AG04450 (cell line): Measurements from ENCODE around the gene RBM18. TPM values are rescaled to one million over a fixed set of nuclear protein-coding genes. Genes with fewer than 3 reads are reported as not detected.

Experiments
- CTCF ChIA-PET: fragments of 300-600, 350-600 bp; formaldehyde crosslinking; extraction: SDS; loops from one replicate; lab custom pipeline; 2022; ENCODE audit warnings: antibody characterized with exemption, inconsistent platforms; lab: Charles Lee
- POLR2A ChIA-PET: fragments of 350-600 bp; formaldehyde crosslinking; extraction: SDS; loops from one replicate; lab custom pipeline; 2021; ENCODE audit warnings: antibody characterized with exemption, inconsistent platforms; lab: Yijun Ruan, JAX
- DNase-seq: peaks from one replicate; pipeline ENCODE4 v3.0.0-alpha.2; 2011; ENCODE audit warnings: low read depth, low spot score
- H3K27ac ChIP-seq: one replicate; pipeline ENCODE4 v1.5.1; 2012; ENCODE audit warnings: low read depth, low read length, control low read depth
- H3K27me3 ChIP-seq: one replicate; pipeline ENCODE4 v1.6.0; 2012; ENCODE audit warnings: low read length; ENCODE audit not compliant: control insufficient read depth, insufficient read depth
- H3K4me3 ChIP-seq: 2 replicates; pipeline ENCODE4 v1.5.1; 2011; ENCODE audit warnings: mild to moderate bottlenecking, low read depth, low read length, control low read depth
- H3K9me3 ChIP-seq: 2 replicates; pipeline ENCODE4 v1.5.1; 2012; ENCODE audit warnings: low read length; ENCODE audit not compliant: control insufficient read depth, insufficient read depth
- polyA plus RNA-seq: library from polyadenylated mRNA; depleted of rRNA; stranded (reverse); fragments of >200 nt; gene quantifications from 2 replicates; pipeline ENCODE4 v1.2.3, GENCODE V29; 2011
- TF ChIP-seq, protein P1 (sequence below): IDR thresholded peaks from 2 replicates; pipeline ENCODE4 v1.5.1; 2011; ENCODE audit warnings: low read depth, low read length, control low read depth, inconsistent platforms

RBM18 gene
- polyA plus RNA-seq, 1 experiment: 38.6 TPM

- TF ChIP-seq, protein P1, sequence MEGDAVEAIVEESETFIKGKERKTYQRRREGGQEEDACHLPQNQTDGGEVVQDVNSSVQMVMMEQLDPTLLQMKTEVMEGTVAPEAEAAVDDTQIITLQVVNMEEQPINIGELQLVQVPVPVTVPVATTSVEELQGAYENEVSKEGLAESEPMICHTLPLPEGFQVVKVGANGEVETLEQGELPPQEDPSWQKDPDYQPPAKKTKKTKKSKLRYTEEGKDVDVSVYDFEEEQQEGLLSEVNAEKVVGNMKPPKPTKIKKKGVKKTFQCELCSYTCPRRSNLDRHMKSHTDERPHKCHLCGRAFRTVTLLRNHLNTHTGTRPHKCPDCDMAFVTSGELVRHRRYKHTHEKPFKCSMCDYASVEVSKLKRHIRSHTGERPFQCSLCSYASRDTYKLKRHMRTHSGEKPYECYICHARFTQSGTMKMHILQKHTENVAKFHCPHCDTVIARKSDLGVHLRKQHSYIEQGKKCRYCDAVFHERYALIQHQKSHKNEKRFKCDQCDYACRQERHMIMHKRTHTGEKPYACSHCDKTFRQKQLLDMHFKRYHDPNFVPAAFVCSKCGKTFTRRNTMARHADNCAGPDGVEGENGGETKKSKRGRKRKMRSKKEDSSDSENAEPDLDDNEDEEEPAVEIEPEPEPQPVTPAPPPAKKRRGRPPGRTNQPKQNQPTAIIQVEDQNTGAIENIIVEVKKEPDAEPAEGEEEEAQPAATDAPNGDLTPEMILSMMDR: no peak
- ChIA-PET POLR2A (no interaction called here), CTCF (no interaction called here)
- Histone ChIP-seq H3K4me3 (no peak overlapping the region), H3K27ac (no peak overlapping the region), H3K27me3 (peaks cover 85% of the 10 kb centered on the region), H3K9me3 (peaks cover 5% of the 10 kb centered on the region; the same call in 1 of the 2 replicates)
- DNase-seq: no peak
Observed at GRCh38 chr9:122226758-122227574, 37.7 kb downstream of the RBM18 start.

DNA sequence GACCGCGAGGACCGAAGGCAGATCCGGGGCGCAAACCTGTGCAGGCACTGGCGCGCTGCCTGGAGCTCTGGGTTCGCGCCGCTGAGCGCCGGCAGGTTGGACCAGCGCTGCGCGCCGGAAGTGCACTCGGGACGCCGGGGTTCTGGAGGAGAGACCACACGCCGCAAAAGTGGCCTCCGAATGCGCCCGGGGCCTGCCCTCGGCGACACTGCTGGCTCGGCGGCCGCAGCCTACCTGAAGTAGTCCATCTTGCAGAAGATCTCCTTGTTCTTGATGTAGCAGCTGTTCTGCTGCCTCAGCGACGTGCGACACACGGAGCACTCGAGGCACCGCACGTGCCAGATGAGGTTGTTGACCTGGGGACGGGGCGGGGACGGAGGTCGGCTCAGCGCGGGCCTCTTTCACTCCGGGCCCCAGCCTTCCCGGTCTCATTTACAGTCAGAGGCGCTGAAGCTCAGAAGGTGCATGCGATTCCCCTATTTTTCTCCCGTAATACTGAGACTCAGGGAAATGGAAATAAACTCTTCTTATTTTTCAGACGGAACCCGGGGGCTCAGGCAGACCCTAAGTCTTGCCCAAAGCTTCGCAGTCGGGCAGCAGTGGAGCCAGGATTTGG is 38.4 kb downstream of the RBM18 start:
- no peak overlapping the region for H3K4me3 ChIP-seq
- POLR2A ChIA-PET: interaction anchor here (0.6 kb wide), 1 partner anchor 47 kb away, joined by 3 read pairs; no protein-coding TSS in a partner anchor

GRCh38 chr9:122225312-122226141 is 39.1 kb downstream of the RBM18 start:
- peaks cover 92% of the 10 kb centered on the region for H3K27me3 ChIP-seq
- CTCF ChIA-PET: no interaction called here
- H3K27ac ChIP-seq: no peak overlapping the region
- TF ChIP-seq, protein P1: no peak
- H3K9me3 ChIP-seq: peaks cover 5% of the 10 kb centered on the region; the same call in 1 of the 2 replicates
- no peak overlapping the region for H3K4me3 ChIP-seq
- no peak for DNase-seq
- POLR2A ChIA-PET: interaction anchor here (0.6 kb wide), 2 partner anchors 46 to 78 kb away, joined by 3 to 11 read pairs; no protein-coding TSS in a partner anchor

More for the DNA sequence above, 38.4 kb downstream of the RBM18 start:
- DNase-seq: no peak
- TF ChIP-seq, protein P1: no peak
- H3K27ac ChIP-seq: no peak overlapping the region
- H3K27me3 ChIP-seq: peaks cover 87% of the 10 kb centered on the region
- peaks cover 5% of the 10 kb centered on the region; the same call in 1 of the 2 replicates for H3K9me3 ChIP-seq
- CTCF ChIA-PET: no interaction called here

GRCh38 chr9:122223435-122223834 is 41.2 kb downstream of the RBM18 start:
- H3K27me3 ChIP-seq: peaks cover 96% of the 10 kb centered on the region
- POLR2A ChIA-PET: no interaction called here
- no peak for DNase-seq
- TF ChIP-seq, protein P1: no peak
- peaks cover 5% of the 10 kb centered on the region; the same call in 1 of the 2 replicates for H3K9me3 ChIP-seq
- H3K4me3 ChIP-seq: no peak overlapping the region
- H3K27ac ChIP-seq: no peak overlapping the region
- CTCF ChIA-PET: no interaction called here
